Thyroid gland (tissue), 4 donors: ENCODE data around the gene CFAP69. TPM values are rescaled to one million over a fixed set of nuclear protein-coding genes. Genes with fewer than 3 reads are reported as not detected.

Source experiments
- DNase-seq, 2 donors: peaks; one replicate each; pipeline ENCODE4 v3.0.0-alpha.2; 2019
- H3K27ac ChIP-seq, 3 donors: fragments of 200-600 bp; sonication (generic); 1 replicate in 2 of 3; 2 replicates in 1 of 3; pipeline ENCODE4 v1.5.1; 2016 to 2019; ENCODE audit warnings: mild to moderate bottlenecking in 1 of 3, moderate library complexity in 1 of 3
- H3K27me3 ChIP-seq: fragments of 200-600 bp; sonication (generic); one replicate; pipeline ENCODE4 v1.5.1; 2019
- H3K36me3 ChIP-seq, 2 donors: fragments of 200-600 bp; sonication (generic); one replicate each; pipeline ENCODE4 v1.5.1; 2016 to 2019
- H3K4me1 ChIP-seq, 2 donors: fragments of 200-600 bp; sonication (generic); one replicate each; pipeline ENCODE4 v1.5.1; 2017 to 2019
- H3K4me3 ChIP-seq, 3 donors: fragments of 200-600 bp; sonication (generic); replicated peaks in 1 of 3; 1 replicate in 2 of 3; 2 replicates in 1 of 3; pipeline ENCODE4 v1.5.1; 2016; ENCODE audit warnings: mild to moderate bottlenecking in 1 of 3
- H3K9me3 ChIP-seq: fragments of 200-600 bp; sonication (generic); one replicate; pipeline ENCODE4 v1.5.1; 2017
- POLR2A ChIP-seq, 2 donors: fragments of 450-650 bp; IDR thresholded peaks; one replicate each; pipeline ENCODE4 v1.6.1; 2017; ENCODE audit warnings: antibody characterized with exemption in 2 of 2, mild to moderate bottlenecking in 2 of 2, moderate library complexity in 1 of 2
- WGBS, 2 donors: methylation state at CpG; one replicate each; pipeline ENCODE4 v1.1.5; 2017; 5-methylcytosine and 5-hydroxymethylcytosine counted together
- intact Hi-C: fragments of 100-400 bp; cut with DNase I; formaldehyde crosslinking; loops from one replicate; pipeline ENCODE4 v1.15.1; 2023
- total RNA-seq, 4 donors: library from RNA; depleted of rRNA; stranded (reverse); fragments of >200 nt; gene quantifications; one replicate each; pipeline ENCODE4 v1.2.3, GENCODE V29; 2016
- TF ChIP-seq, protein P1 (sequence below), 6 experiments: fragments of 200-600 bp in 3 of 6; fragments of 450-650 bp in 3 of 6; sonication (generic) in 3 of 6; IDR thresholded peaks; one replicate each; pipeline ENCODE4 v1.5.1; 2016 to 2019; ENCODE audit warnings: antibody characterized with exemption in 6 of 6, mild to moderate bottlenecking in 2 of 6, inconsistent platforms in 1 of 6, moderate library complexity in 1 of 6

Gene CFAP69
- total RNA-seq, 4 donors from 2014 or later: 12.6 to 73.8 (median 32.5) TPM

DNA sequence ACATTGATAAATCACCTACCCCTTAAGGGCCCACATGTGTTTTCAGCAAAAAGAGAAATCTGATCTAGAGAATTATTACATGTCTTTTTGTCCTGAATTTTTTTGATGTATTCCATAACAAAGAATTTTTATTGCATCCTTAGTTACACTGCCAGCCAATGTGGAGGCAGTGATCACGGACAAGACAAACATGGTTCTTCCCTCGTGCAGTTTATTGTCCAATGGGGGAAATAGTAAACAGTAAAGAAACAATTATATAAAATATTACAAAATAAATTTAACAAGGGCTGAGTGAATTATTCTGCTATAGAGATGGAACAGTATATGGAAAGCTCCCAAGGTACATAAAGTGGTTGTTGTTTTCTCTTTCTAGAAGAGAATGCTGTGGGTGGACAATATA, 31.5 kb upstream of the CFAP69 start:
- DNase-seq: no peak
- intact Hi-C loops: no loop called here
- WGBS, 2 donors: 80 to 86% methylated on average over 2 of the region's 2 CpGs
- no peaks in the 10 kb centered on the region for H3K27me3 ChIP-seq
- no peaks in the 10 kb centered on the region for H3K9me3 ChIP-seq
- H3K36me3 ChIP-seq: no peaks in the 10 kb centered on the region
- peaks cover 0 to 4% of the 10 kb centered on the region in 2 donors for H3K4me1 ChIP-seq
- H3K4me3 ChIP-seq: no peak overlapping the region
- H3K27ac ChIP-seq: no peak overlapping the region
- no peak for TF ChIP-seq POLR2A (IDR thresholded peaks at IDR 0.05)
- TF ChIP-seq, protein P1, sequence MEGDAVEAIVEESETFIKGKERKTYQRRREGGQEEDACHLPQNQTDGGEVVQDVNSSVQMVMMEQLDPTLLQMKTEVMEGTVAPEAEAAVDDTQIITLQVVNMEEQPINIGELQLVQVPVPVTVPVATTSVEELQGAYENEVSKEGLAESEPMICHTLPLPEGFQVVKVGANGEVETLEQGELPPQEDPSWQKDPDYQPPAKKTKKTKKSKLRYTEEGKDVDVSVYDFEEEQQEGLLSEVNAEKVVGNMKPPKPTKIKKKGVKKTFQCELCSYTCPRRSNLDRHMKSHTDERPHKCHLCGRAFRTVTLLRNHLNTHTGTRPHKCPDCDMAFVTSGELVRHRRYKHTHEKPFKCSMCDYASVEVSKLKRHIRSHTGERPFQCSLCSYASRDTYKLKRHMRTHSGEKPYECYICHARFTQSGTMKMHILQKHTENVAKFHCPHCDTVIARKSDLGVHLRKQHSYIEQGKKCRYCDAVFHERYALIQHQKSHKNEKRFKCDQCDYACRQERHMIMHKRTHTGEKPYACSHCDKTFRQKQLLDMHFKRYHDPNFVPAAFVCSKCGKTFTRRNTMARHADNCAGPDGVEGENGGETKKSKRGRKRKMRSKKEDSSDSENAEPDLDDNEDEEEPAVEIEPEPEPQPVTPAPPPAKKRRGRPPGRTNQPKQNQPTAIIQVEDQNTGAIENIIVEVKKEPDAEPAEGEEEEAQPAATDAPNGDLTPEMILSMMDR (IDR thresholded peaks at IDR 0.05): no peak

DNA sequence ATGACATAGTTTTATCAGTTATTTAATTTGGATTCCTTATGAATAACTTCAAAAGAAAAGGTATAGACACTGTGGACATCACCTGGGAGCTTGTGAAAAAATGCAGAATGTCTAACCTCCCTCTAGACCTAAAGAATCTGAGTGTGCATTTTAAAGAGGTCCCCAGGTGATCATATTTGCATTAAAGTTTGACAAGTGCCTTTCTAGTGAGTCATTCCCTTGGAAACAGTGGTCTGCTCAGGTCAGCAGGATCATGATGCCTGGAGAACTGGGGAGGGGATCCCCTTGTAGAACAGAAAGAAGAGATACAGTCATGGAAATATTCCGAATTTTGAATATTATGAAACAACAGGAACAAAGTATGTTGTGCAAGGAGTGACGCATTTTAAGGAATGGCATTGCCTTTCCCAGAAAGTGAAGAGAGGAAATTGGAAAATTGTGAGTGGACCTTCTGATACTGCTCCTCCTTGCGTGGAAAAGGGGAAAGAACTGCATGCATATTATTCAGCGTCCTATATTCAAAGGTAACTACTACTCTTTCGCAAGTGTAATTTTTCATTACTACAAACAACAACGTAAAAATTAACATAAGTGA, 28.8 kb upstream of the CFAP69 start:
- peaks cover 3% of the 10 kb centered on the region for H3K9me3 ChIP-seq
- no peaks in the 10 kb centered on the region for H3K36me3 ChIP-seq
- H3K4me1 ChIP-seq: peaks cover 0 to 4% of the 10 kb centered on the region in 2 donors
- TF ChIP-seq POLR2A (IDR thresholded peaks at IDR 0.05): no peak
- TF ChIP-seq, protein P1 (IDR thresholded peaks at IDR 0.05): no peak
- WGBS, 2 donors: 90 to 93% methylated on average over 6 of the region's 6 CpGs
- H3K27me3 ChIP-seq: no peaks in the 10 kb centered on the region
- H3K27ac ChIP-seq: no peak overlapping the region
- intact Hi-C loops: no loop called here
- H3K4me3 ChIP-seq: no peak overlapping the region
- no peak for DNase-seq

DNA sequence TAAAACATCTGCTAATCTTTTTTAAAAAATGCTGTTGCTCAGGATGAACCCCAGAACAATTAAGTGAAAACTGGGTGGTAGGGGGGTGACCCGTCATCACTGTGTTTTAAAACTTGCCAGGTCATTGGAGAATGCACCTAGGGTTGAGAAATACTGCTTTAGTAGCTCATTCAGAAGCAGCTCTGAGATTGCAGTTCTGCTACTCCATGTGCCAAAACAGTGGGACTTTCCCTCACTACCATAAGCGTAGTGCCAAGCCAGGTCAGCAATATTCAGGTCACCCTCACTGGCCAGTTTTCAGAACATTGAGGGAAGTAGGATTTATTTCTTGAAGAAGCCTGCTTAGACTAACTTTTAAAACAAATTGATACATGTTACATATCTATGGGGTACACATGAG, 28.2 kb upstream of the CFAP69 start:
- Histone ChIP-seq H3K9me3 (peaks cover 3% of the 10 kb centered on the region), H3K36me3 (no peaks in the 10 kb centered on the region), H3K27me3 (no peaks in the 10 kb centered on the region), H3K27ac (no peak overlapping the region), H3K4me1 (peaks cover 0 to 4% of the 10 kb centered on the region in 2 donors), H3K4me3 (no peak overlapping the region)
- 55 to 82% methylated on average over 2 of the region's 2 CpGs for WGBS, 2 donors
- intact Hi-C loops: no loop called here
- TF ChIP-seq POLR2A (IDR thresholded peaks at IDR 0.05): no peak
- TF ChIP-seq, protein P1 (IDR thresholded peaks at IDR 0.05): no peak
- DNase-seq: peak; percentile 9 to 32

DNA sequence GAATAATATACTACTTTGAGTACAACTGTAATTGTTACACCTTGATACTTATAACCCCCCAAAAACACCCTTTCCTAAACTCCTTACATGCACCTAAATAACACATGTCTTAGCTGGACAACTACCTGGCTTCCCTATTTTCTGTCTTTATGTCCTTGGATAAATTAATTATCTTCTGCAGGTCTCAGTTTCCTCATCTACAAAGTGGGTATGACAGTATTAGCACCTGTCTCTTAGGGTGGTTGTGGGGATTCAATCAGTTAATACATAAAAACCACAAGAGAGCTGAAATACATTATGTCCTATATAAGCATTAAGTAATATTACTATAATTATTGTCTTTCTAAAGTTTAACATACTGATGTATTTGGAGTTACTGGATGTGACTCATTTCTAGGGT, 22.6 kb upstream of the CFAP69 start:
- Histone ChIP-seq H3K36me3 (no peaks in the 10 kb centered on the region), H3K4me1 (no peaks in the 10 kb centered on the region), H3K27ac (no peak overlapping the region), H3K27me3 (no peaks in the 10 kb centered on the region), H3K4me3 (no peak overlapping the region), H3K9me3 (peaks cover 3% of the 10 kb centered on the region)
- TF ChIP-seq, protein P1 (IDR thresholded peaks at IDR 0.05): no peak
- TF ChIP-seq POLR2A (IDR thresholded peaks at IDR 0.05): no peak
- DNase-seq: no peak
- intact Hi-C loops: no loop called here

DNA sequence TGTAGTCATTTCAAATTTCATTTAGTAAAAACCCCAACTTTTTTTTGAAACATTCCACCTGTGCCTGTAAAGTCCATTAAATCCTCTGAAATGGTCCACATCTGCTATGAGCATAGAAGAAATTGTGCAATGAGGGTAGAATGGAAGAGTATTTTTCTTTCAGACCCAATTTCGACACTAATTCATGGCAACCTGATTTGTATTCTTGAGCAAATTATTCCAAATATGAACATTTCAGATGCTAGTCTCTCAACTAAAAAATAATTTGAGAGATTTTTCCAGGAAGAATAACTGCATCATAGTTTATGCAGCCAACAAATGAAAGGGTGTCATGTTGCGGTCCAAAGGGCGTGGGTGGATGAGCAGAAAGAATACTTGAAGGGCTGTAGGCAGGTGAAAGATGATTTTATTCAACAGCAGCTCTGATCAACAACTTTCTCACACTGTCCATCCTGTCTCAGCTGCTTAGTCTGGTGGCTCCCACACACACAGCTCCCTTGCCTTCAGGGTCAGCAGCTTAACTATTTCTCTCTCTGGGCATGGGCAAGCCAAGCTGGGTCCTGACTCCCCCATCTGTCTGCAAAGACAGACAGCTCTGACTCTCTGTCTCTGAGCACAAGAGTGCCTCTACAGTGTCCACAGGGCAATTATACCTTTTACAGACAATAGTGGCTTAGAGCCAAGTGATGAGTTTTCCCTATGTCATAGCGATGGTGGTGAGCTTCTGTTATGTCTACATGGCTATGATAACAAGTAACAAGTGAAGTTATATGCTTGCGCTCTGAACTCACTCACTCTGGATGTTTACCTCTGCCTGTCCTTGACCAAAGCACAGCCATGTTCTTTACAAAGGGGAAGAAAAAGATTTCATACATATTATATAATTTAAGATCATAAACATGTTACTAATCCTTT, 21.9 kb upstream of the CFAP69 start:
- WGBS, 2 donors: 87 to 89% methylated on average over 5 of the region's 5 CpGs
- H3K27ac ChIP-seq: peak overlapping the region in 1 of 3 donors; percentile 31
- TF ChIP-seq POLR2A (IDR thresholded peaks at IDR 0.05): no peak
- TF ChIP-seq, protein P1 (IDR thresholded peaks at IDR 0.05): no peak
- no peaks in the 10 kb centered on the region for H3K4me1 ChIP-seq
- no peaks in the 10 kb centered on the region for H3K27me3 ChIP-seq
- H3K9me3 ChIP-seq: peaks cover 3% of the 10 kb centered on the region
- intact Hi-C loops: no loop called here
- no peak for DNase-seq
- H3K4me3 ChIP-seq: no peak overlapping the region
- no peaks in the 10 kb centered on the region for H3K36me3 ChIP-seq
